PC-3 (cell line): ENCODE data around the gene GALNT18. TPM values are rescaled to one million over a fixed set of nuclear protein-coding genes. Genes with fewer than 3 reads are reported as not detected.

Experiments used
- ATAC-seq: fragments of 200-7000 bp; cut with Tn5 transposase; 2 replicates; pipeline ENCODE4 v1.9.1; 2020; ENCODE audit warnings: mild to moderate bottlenecking, moderate library complexity
- BruUV-seq: library from RNA; stranded (reverse); fragments of 400-500 nt; replicated peaks from 2 replicates; lab custom pipeline; 2021; lab: Mats Ljungman, UMichigan
- CTCF ChIA-PET: fragments of 300-600 bp; sonication (Branson Sonifier 250); formaldehyde crosslinking; loops from one replicate; lab custom pipeline; 2022; ENCODE audit warnings: antibody characterized with exemption; lab: Charles Lee
- POLR2A ChIA-PET: fragments of 300-600 bp; sonication (Branson Sonifier 250); formaldehyde crosslinking; loops from one replicate; lab custom pipeline; 2022; ENCODE audit warnings: antibody characterized with exemption; ENCODE audit not compliant: unreplicated experiment; lab: Charles Lee
- DNase-seq: peaks from one replicate; pipeline ENCODE4 v3.0.0-alpha.2; 2015
- H2AFZ ChIP-seq: fragments of 300-600 bp; sonication (generic); 2 replicates; pipeline ENCODE4 v1.6.0; 2016; ENCODE audit warnings: antibody characterized with exemption, low read length
- H3F3A ChIP-seq: fragments of 300-600 bp; sonication (generic); one replicate; pipeline ENCODE4 v1.6.0; 2017; ENCODE audit warnings: antibody characterized with exemption, low read length, control low read depth, mild to moderate bottlenecking; ENCODE audit not compliant: unreplicated experiment
- H3K27ac ChIP-seq: fragments of 300-600 bp; sonication (generic); 2 replicates; pipeline ENCODE4 v1.5.1; 2016; ENCODE audit warnings: mild to moderate bottlenecking, low read length
- H3K27me3 ChIP-seq: fragments of 300-600 bp; sonication (generic); 2 replicates; pipeline ENCODE4 v1.6.1; 2016; ENCODE audit warnings: low read length, mixed read lengths
- H3K36me3 ChIP-seq: fragments of 300-600 bp; sonication (generic); 2 replicates; pipeline ENCODE4 v1.6.1; 2016; ENCODE audit warnings: low read depth, mixed run types, low read length, mixed read lengths
- H3K4me1 ChIP-seq: fragments of 300-600 bp; sonication (generic); 2 replicates; pipeline ENCODE4 v1.5.1; 2016; ENCODE audit warnings: low read length; ENCODE audit not compliant: insufficient read depth
- H3K4me2 ChIP-seq: fragments of 300-600 bp; sonication (generic); 2 replicates; pipeline ENCODE4 v1.6.0; 2016; ENCODE audit warnings: low read length
- H3K4me3 ChIP-seq: fragments of 300-600 bp; sonication (generic); 2 replicates; pipeline ENCODE4 v1.5.1; 2016; ENCODE audit warnings: mild to moderate bottlenecking, low read length, mixed read lengths
- H3K79me2 ChIP-seq: fragments of 300-600 bp; sonication (generic); 2 replicates; pipeline ENCODE4 v1.6.1; 2017; ENCODE audit warnings: low read length, mixed read lengths
- H3K9ac ChIP-seq: fragments of 300-600 bp; sonication (generic); 2 replicates; pipeline ENCODE4 v1.6.0; 2016; ENCODE audit warnings: mild to moderate bottlenecking, low read length
- H3K9me2 ChIP-seq: fragments of 300-600 bp; sonication (generic); replicated peaks from 2 replicates; pipeline ENCODE4 v1.6.1; 2016; ENCODE audit warnings: mixed run types, low read length, mixed read lengths
- H3K9me3 ChIP-seq: fragments of 300-600 bp; sonication (generic); 2 replicates; pipeline ENCODE4 v1.6.1; 2016; ENCODE audit warnings: low read length, mixed read lengths
- H4K20me1 ChIP-seq: fragments of 300-600 bp; sonication (generic); 2 replicates; pipeline ENCODE4 v1.6.1; 2016; ENCODE audit warnings: low read length, mixed read lengths
- CTCF ChIP-seq: fragments of 300-600 bp; sonication (generic); conservative IDR thresholded peaks from 2 replicates; pipeline ENCODE4 v1.5.1; 2017; ENCODE audit warnings: antibody characterized with exemption, low read depth, mild to moderate bottlenecking, low read length
- EZH2 ChIP-seq: fragments of 300-600 bp; sonication (generic); IDR thresholded peaks from one replicate; pipeline ENCODE4 v1.6.1; 2017; ENCODE audit warnings: antibody characterized with exemption, mild to moderate bottlenecking, low read length; ENCODE audit not compliant: unreplicated experiment
- EZH2phosphoT487 ChIP-seq: fragments of 300-600 bp; sonication (generic); IDR thresholded peaks from 2 replicates; pipeline ENCODE4 v1.6.1; 2018; ENCODE audit warnings: mild to moderate bottlenecking, antibody characterized with exemption, low read length, borderline replicate concordance
- intact Hi-C: fragments of 100-400 bp; cut with micrococcal nuclease; formaldehyde crosslinking; loops from 2 replicates; pipeline ENCODE4 v1.9.0; 2023
- total RNA-seq: library from RNA; depleted of rRNA; stranded (reverse); fragments of >200 nt; gene quantifications from 2 replicates; pipeline ENCODE4 v1.2.3, GENCODE V29; 2014

The GALNT18 gene
- total RNA-seq, 1 experiment from 2014 or later = 34.5 TPM

- no TSS peak for BruUV-seq
- Histone ChIP-seq H3K9ac (no peak overlapping the region), H3K4me3 (no peak overlapping the region), H3K36me3 (no peaks in the 10 kb centered on the region), H3K9me3 (no peaks in the 10 kb centered on the region), H3K4me2 (no peak overlapping the region), H4K20me1 (no peaks in the 10 kb centered on the region), H3K27ac (no peak overlapping the region), H3K79me2 (no peaks in the 10 kb centered on the region), H3K9me2 (no peaks in the 10 kb centered on the region), H2AFZ (no peak overlapping the region), H3K27me3 (no peaks in the 10 kb centered on the region), H3F3A (no peaks in the 10 kb centered on the region), H3K4me1 (peaks cover 10% of the 10 kb centered on the region)
- DNase-seq = no peak
- ATAC-seq = no peak
- intact Hi-C loops = no loop called here
- ChIA-PET CTCF (no interaction called here), POLR2A (no interaction called here)
- TF ChIP-seq EZH2 (no peak), CTCF (no peak), EZH2phosphoT487 (no peak)
Observed at GRCh38 chr11:11272254-11272653, 349.6 kb downstream of the GALNT18 start.

GRCh38 chr11:11270236-11270775, 351.5 kb downstream of the GALNT18 start:
- ChIA-PET CTCF (no interaction called here), POLR2A (no interaction called here)
- Histone ChIP-seq H3K79me2 (no peaks in the 10 kb centered on the region), H3K4me3 (no peak overlapping the region), H3K9ac (no peak overlapping the region), H3F3A (no peaks in the 10 kb centered on the region), H3K4me2 (no peak overlapping the region), H3K27me3 (no peaks in the 10 kb centered on the region), H3K9me2 (no peaks in the 10 kb centered on the region), H4K20me1 (no peaks in the 10 kb centered on the region), H3K4me1 (peaks cover 30% of the 10 kb centered on the region), H3K27ac (no peak overlapping the region), H2AFZ (no peak overlapping the region), H3K9me3 (no peaks in the 10 kb centered on the region), H3K36me3 (no peaks in the 10 kb centered on the region)
- no TSS peak for BruUV-seq
- DNase-seq (no peak), ATAC-seq (no peak)
- TF ChIP-seq EZH2 (no peak), EZH2phosphoT487 (no peak), CTCF (no peak)
- intact Hi-C loops = no loop called here

- H3K9me2 ChIP-seq = no peaks in the 10 kb centered on the region
- H3K4me3 ChIP-seq = no peak overlapping the region
- no peak for TF ChIP-seq EZH2
- TF ChIP-seq CTCF = no peak
- no peak for TF ChIP-seq EZH2phosphoT487
- no peak overlapping the region for H3K9ac ChIP-seq
- ATAC-seq (no peak), DNase-seq (no peak)
- H3K9me3 ChIP-seq = no peaks in the 10 kb centered on the region
- H3K27ac ChIP-seq = no peak overlapping the region
- no TSS peak for BruUV-seq
- no peaks in the 10 kb centered on the region for H3K27me3 ChIP-seq
- no peaks in the 10 kb centered on the region for H3K79me2 ChIP-seq
- ChIA-PET CTCF (no interaction called here), POLR2A (interaction anchor here (0.6 kb wide), 1 partner anchor 516 kb away, joined by 4 read pairs; no protein-coding TSS in a partner anchor)
- no peaks in the 10 kb centered on the region for H3F3A ChIP-seq
- H3K4me2 ChIP-seq = no peak overlapping the region
- H3K4me1 ChIP-seq = peaks cover 38% of the 10 kb centered on the region
- no peaks in the 10 kb centered on the region for H4K20me1 ChIP-seq
- intact Hi-C loops = loop anchor here (5.0 kb wide), 1 partner anchor 231 kb away; no protein-coding TSS in a partner anchor
- no peaks in the 10 kb centered on the region for H3K36me3 ChIP-seq
- H2AFZ ChIP-seq = no peak overlapping the region
Observed at GRCh38 chr11:11268706-11269105, 353.1 kb downstream of the GALNT18 start.
